Stomach (tissue), 4 donors: ENCODE results near the gene SIGLEC6.

Experiments used
- CTCF ChIP-seq, 7 experiments: fragments of 450-650 bp in 4 of 7; fragments of 200-600 bp in 3 of 7; sonication (generic) in 3 of 7; IDR thresholded peaks; one replicate each; pipeline ENCODE4 v1.5.1; 2016 to 2019; ENCODE audit warnings: antibody characterized with exemption in 7 of 7, control low read depth in 2 of 7, mild to moderate bottlenecking in 1 of 7
- POLR2AphosphoS5 ChIP-seq, 3 donors: sonication (generic); formaldehyde crosslinking; IDR thresholded peaks; one replicate each; pipeline ENCODE4 v1.6.1; 2016; ENCODE audit warnings: antibody characterized with exemption in 3 of 3

- no peak for TF ChIP-seq CTCF (IDR thresholded peaks at IDR 0.05)
- no peak for TF ChIP-seq POLR2AphosphoS5 (IDR thresholded peaks at IDR 0.05)
These were observed 62.3 kb downstream of the SIGLEC6 start for GRCh38 chr19:51469162-51469561.
